IPS DF 6.9 (cell line): ENCODE measurements around the gene CD99L2.

Experiments used
- DNase-seq: peaks from one replicate; pipeline ENCODE4 v3.0.0-alpha.2; 2013; ENCODE audit warnings: low read depth, low spot score
- H3K27ac ChIP-seq: one replicate; pipeline ENCODE4 v1.5.1; 2013; ENCODE audit warnings: low read length, control low read depth
- H3K27me3 ChIP-seq: 2 replicates; pipeline ENCODE4 v1.6.1; 2013; ENCODE audit warnings: mild to moderate bottlenecking, low read length; ENCODE audit not compliant: control insufficient read depth, insufficient read depth
- H3K36me3 ChIP-seq: 2 replicates; pipeline ENCODE4 v1.6.1; 2013; ENCODE audit warnings: low read length; ENCODE audit not compliant: control insufficient read depth, insufficient read depth
- H3K4me1 ChIP-seq: 2 replicates; pipeline ENCODE4 v1.6.1; 2013; ENCODE audit warnings: low read length; ENCODE audit not compliant: control insufficient read depth, insufficient read depth
- H3K4me3 ChIP-seq: 2 replicates; pipeline ENCODE4 v1.5.1; 2013; ENCODE audit warnings: mild to moderate bottlenecking, low read length
- H3K9me3 ChIP-seq: 2 replicates; pipeline ENCODE4 v1.6.1; 2013; ENCODE audit warnings: low read length, inconsistent platforms; ENCODE audit not compliant: control insufficient read depth, insufficient read depth
- WGBS: extraction: QIAGEN DNeasy Blood & Tissue Kit; methylation state at CpG from one replicate; pipeline ENCODE4 v1.1.7; 2013; ENCODE audit warnings: mixed read lengths, missing lambda C conversion rate; ENCODE audit not compliant: insufficient read length, insufficient coverage; 5-methylcytosine and 5-hydroxymethylcytosine counted together

Gene CD99L2

DNA sequence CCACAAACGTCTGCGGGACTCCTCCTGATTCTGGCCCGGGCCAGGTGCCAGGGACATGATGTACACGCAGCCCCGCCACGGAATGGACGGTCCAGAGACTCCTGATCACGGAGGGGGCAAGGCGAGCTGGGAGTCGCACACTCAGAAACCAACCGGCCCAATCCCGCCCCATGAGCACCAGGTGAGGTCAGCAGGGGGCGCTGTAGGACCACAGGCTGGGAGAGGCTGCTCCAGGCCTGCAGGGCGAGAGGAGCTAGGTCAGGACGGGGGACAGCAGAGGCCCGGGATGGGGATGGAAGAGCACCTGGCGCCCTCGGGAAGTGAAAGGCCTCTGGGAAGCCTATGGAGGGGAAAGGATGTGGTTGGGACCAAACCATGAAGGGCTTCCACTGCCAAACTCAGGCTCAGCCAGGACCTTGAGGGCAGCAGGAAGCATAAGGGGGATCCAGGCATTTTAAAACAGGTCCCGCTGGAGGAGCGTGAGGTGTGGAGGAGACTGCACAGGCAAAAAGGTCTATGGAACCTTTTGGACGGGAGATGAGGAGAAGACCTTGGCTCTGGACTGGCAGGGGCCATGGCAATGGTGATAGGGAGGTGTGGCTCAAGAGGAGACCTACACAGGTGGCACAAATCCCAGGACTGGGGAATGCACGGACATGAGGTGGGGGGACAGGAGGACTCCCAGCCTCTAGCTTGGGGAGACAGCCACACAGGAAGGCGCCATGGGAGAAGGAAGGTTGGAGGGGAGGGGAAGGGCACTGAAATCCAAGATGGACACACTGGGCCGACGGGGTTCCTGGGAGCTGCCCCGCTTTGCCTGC, 126.1 kb downstream of the CD99L2 start:
- H3K27ac ChIP-seq = no peak overlapping the region
- no peak overlapping the region for H3K4me3 ChIP-seq
- WGBS = no CpG with 5 or more reads among the region's 26 CpGs
- DNase-seq = no peak
- H3K9me3 ChIP-seq = no peaks in the 10 kb centered on the region
- H3K27me3 ChIP-seq = no peaks in the 10 kb centered on the region
- H3K36me3 ChIP-seq = no peaks in the 10 kb centered on the region; the same call in 1 of the 2 replicates
- H3K4me1 ChIP-seq = no peaks in the 10 kb centered on the region

DNA sequence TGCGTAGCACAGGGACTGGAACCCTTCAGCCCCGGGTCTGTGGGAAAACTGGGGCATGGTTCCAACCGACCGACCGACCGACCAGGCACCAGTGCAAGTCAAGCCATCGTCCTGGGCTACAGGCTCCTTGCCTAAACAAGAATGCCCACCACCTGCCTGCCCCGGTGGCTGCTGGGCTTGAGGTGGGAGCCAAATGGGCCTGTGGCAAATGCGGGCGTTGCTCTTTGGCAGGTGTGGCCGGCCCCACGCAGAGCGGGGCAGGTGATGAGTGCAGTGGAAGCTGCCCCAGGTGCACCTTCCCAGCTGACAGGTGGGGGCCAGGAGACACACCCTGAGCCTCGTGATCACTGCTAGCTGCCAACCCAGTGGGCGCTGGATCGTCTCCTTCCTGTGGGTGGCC, 127.4 kb downstream of the CD99L2 start:
- Histone ChIP-seq H3K27me3 (no peaks in the 10 kb centered on the region), H3K27ac (no peak overlapping the region), H3K9me3 (no peaks in the 10 kb centered on the region), H3K36me3 (no peaks in the 10 kb centered on the region; the same call in 1 of the 2 replicates), H3K4me1 (no peaks in the 10 kb centered on the region), H3K4me3 (no peak overlapping the region)
- no CpG with 5 or more reads among the region's 16 CpGs for WGBS
- DNase-seq = no peak

GRCh38 chrX:150770623-150771022, 127.8 kb downstream of the CD99L2 start:
- no peak for DNase-seq

DNA sequence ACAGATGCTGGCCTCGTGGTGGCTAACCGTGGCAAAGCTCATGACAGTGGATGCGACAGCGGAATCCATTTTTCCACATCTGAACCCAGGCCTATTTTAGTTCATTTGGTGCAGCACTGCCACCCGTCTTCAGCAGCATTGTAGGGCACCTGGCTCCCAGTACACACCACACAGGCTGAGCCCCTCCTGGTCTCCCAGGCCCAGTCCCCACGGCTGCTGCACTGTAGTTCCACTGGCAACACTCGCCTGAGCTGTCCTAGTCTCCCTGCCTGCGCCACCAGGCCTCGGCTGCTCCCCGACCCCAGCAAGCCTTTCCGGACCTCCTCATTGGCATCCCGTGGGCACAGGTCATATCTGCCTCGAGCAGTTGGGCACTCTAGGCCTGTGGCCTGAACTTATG, 129.1 kb downstream of the CD99L2 start:
- no peak for DNase-seq
- 0 out of 2 replicates have a peak, but pooled peaks cover 2% of the 10 kb centered on the region for H3K4me1 ChIP-seq
- H3K27ac ChIP-seq = no peak overlapping the region
- H3K27me3 ChIP-seq = no peaks in the 10 kb centered on the region
- WGBS = no CpG with 5 or more reads among the region's 13 CpGs
- no peak overlapping the region for H3K4me3 ChIP-seq
- H3K36me3 ChIP-seq = no peaks in the 10 kb centered on the region
- no peaks in the 10 kb centered on the region for H3K9me3 ChIP-seq

More at GRCh38 chrX:150770623-150771022, 127.8 kb downstream of the CD99L2 start:
- H3K27ac ChIP-seq = no peak overlapping the region
- no peaks in the 10 kb centered on the region for H3K27me3 ChIP-seq
- H3K9me3 ChIP-seq = no peaks in the 10 kb centered on the region
- no peak overlapping the region for H3K4me3 ChIP-seq
- no CpG with 5 or more reads among the region's 17 CpGs for WGBS
- H3K4me1 ChIP-seq = no peaks in the 10 kb centered on the region
- no peaks in the 10 kb centered on the region for H3K36me3 ChIP-seq

DNA sequence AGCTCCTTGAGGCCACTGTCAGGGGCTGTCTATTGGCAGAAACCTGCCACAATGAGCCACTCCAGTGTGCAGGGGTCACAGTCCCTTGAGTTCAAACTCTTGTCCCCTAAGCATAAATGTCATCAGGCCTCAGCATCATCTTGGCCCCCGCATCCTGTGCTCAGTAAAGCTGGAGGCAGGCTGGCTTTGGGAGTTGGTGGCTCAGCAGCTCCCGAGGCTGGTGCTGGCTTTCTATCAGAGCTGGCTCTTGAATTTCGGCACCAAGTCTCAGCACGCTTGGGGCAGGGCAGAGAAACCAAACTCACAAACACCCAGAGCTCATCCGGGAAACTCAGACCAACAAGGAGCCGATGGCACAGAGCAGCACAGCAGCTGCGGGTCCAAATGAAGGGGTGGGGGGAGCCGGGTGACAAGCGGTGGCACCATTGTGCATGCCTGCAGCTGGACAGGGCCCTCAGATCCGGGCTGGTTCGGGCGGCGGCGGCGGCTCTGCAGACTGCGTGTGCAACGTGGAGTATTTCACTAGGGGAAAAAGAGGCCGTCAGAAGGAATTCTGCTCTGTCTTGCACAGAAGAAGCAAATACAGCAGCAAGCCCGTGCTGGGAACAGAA, 129.8 kb downstream of the CD99L2 start:
- Histone ChIP-seq H3K4me1 (0 out of 2 replicates have a peak, but pooled peaks cover 2% of the 10 kb centered on the region), H3K27me3 (no peaks in the 10 kb centered on the region), H3K9me3 (no peaks in the 10 kb centered on the region), H3K27ac (no peak overlapping the region), H3K36me3 (no peaks in the 10 kb centered on the region), H3K4me3 (no peak overlapping the region)
- no CpG with 5 or more reads among the region's 19 CpGs for WGBS
- no peak for DNase-seq

DNA sequence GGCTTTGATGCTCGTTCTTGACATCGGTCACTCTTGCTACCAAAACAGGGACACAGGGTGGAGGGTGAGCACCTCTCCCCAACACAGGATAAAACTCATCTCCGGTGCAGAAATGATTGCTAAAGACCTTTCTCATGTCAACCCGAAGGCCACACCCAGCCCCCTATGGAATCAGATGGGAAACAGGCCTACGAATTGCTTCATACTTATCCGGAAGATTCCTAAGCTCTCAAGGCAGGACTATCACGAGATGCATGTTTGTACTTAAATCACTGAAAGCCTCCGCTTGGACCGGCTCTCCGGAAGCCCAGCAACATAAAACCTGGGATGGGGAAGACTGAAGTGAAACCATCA, 130.4 kb downstream of the CD99L2 start:
- Histone ChIP-seq H3K36me3 (no peaks in the 10 kb centered on the region), H3K27ac (no peak overlapping the region), H3K9me3 (no peaks in the 10 kb centered on the region), H3K27me3 (no peaks in the 10 kb centered on the region), H3K4me3 (no peak overlapping the region), H3K4me1 (0 out of 2 replicates have a peak, but pooled peaks cover 2% of the 10 kb centered on the region)
- DNase-seq = no peak
- no CpG with 5 or more reads among the region's 10 CpGs for WGBS

GRCh38 chrX:150767475-150768131, 130.9 kb downstream of the CD99L2 start:
- Histone ChIP-seq H3K36me3 (no peaks in the 10 kb centered on the region), H3K4me1 (0 out of 2 replicates have a peak, but pooled peaks cover 2% of the 10 kb centered on the region), H3K4me3 (no peak overlapping the region), H3K27me3 (no peaks in the 10 kb centered on the region), H3K9me3 (no peaks in the 10 kb centered on the region), H3K27ac (no peak overlapping the region)
- no peak for DNase-seq
- WGBS = no CpG with 5 or more reads among the region's 17 CpGs

DNA sequence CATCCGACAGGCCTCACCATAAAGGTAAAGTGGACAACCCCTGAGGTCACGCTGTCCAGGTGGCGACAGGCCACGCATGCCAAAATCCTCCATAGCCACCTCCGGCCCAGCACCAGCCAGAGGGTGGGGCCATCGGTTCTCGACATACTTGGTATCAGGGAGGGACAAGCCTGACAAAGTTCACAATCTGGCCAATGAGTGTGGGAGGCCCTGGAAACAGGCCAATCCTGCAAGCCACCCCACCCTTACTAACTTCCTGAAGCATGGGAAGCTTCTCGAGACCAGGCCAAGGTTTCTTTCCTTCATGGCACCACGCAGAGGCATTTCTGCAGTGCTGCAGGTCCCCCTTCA, 131.4 kb downstream of the CD99L2 start:
- WGBS = no CpG with 5 or more reads among the region's 9 CpGs
- Histone ChIP-seq H3K27me3 (no peaks in the 10 kb centered on the region), H3K36me3 (no peaks in the 10 kb centered on the region), H3K4me1 (0 out of 2 replicates have a peak, but pooled peaks cover 2% of the 10 kb centered on the region), H3K4me3 (no peak overlapping the region), H3K27ac (no peak overlapping the region), H3K9me3 (no peaks in the 10 kb centered on the region)
- DNase-seq = no peak

DNA sequence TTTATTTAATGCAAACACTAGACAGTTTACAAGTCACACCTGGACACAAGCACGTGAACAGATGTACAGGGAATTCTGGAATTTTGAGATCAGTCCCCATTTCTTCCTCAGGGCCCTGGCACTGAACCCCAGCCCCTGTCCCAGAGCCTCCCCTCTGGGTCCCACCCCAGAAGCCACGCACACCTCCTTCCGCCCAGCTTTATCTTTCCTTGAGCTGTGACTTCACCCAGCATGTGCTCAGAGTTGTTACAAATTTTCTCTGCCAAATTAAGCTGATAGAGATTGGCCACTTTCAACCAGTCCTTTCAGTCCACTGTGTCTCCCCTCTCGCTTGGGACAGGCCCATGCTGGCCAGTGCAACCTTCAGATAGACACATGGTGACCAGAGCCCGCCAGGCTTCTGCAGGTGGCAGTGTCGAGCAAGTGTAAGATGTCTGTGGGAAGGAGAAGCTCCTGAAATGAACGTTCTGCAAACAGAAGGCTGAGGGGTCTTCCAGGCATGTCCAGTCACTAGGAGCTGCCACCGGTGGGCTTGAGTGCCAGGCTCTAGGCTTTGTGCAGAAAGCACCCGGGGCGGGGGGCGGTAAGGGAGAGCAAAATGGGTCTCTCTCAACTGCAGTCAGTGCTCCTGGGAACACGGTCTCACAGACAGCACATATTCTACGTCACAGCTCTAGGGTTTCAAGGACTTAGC, 132.0 kb downstream of the CD99L2 start:
- DNase-seq = no peak

DNA sequence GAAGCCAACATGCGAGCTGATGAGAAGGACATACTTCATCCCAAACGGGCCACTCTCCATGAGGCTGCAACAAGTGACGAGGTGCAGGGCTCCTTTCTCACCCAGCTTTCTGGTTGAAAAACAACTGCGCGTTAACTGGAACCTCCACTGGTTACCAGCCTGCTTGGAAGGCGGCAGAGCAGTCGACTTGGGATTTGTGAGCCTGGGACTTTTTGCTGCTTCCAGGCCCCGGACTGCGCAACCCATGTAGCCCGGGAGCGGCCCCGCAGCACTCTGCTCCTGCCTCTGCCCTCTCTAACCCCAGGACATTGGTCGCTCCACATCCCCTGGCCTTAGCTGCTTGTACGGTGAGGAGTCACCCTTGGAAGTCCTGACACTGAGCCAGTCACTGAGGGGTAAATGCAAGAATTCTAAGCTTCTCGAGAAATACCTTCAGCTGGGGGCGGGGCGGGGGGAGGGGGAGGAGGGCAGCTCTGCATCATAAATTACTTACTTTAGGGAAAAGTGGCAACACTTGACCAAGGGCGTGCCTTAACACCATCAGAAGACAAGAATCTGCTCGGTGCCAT, 132.6 kb downstream of the CD99L2 start:
- no peak for DNase-seq
- Histone ChIP-seq H3K27ac (no peak overlapping the region), H3K4me3 (no peak overlapping the region), H3K9me3 (no peaks in the 10 kb centered on the region), H3K27me3 (no peaks in the 10 kb centered on the region), H3K36me3 (no peaks in the 10 kb centered on the region), H3K4me1 (0 out of 2 replicates have a peak, but pooled peaks cover 2% of the 10 kb centered on the region)
- WGBS = no CpG with 5 or more reads among the region's 19 CpGs

More for the DNA sequence above, 132.0 kb downstream of the CD99L2 start:
- Histone ChIP-seq H3K27me3 (no peaks in the 10 kb centered on the region), H3K4me1 (0 out of 2 replicates have a peak, but pooled peaks cover 2% of the 10 kb centered on the region), H3K9me3 (no peaks in the 10 kb centered on the region), H3K27ac (no peak overlapping the region), H3K4me3 (no peak overlapping the region), H3K36me3 (no peaks in the 10 kb centered on the region)
- WGBS = no CpG with 5 or more reads among the region's 13 CpGs
